Hematopoietic multipotent progenitor cell treated with erythropoietin and hydrocortisone succinate and interleukin-3 and kit ligand, for 8 days (in vitro differentiated cells): Measurements from ENCODE around the gene TXNDC17.

Source experiments
- DNase-seq: peaks from one replicate; pipeline ENCODE4 v3.0.0-alpha.2; 2015

The TXNDC17 gene

DNA sequence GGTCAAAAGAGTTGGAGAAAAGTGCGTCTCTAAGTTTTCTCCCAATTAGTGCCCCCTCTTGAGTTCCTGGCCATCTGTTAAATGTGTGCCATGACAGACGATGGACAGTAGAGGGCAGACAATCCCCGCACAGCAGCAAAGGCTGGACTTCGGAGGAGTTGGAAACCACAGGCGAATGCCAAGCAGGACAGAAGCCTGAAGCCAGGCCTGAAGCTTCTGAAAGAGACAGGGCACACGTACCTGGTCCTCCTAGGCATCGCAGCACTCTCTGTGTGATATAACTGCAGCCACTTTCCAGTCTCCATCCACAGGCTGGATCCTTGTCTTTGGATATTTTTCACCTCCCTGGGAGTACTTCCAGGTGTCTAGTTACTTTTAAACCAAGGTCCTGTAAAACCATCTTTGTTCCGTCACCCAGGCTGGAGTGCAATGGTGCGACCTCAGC, 25.2 kb downstream of the TXNDC17 start:
- DNase-seq = peak; percentile 75

DNA sequence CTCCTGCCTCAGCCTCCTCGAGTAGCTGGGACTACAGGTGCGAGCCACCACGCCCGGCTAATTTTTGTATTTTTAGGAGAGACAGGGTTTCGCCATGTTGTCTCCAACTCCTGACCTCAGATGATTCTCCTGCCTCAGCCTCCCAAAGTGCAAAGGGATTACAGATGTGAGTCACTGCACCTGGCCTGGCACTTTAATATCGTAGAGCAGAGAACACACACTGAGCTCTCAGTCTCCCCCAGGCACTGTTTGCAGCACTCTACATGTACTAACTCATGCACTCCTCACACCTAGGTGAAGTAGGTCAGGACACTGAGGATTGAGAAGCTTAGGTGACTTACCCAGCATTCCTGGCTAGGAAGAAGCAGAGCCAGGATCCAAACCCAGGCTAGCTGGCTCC, 25.7 kb downstream of the TXNDC17 start:
- no peak for DNase-seq

- DNase-seq = no peak
These were observed 26.7 kb downstream of the TXNDC17 start for GRCh38 chr17:6667516-6667915.

- DNase-seq = no peak
These were observed 27.4 kb downstream of the TXNDC17 start for GRCh38 chr17:6668219-6668618.

GRCh38 chr17:6668727-6669425, 28.0 kb downstream of the TXNDC17 start:
- no peak for DNase-seq

DNA sequence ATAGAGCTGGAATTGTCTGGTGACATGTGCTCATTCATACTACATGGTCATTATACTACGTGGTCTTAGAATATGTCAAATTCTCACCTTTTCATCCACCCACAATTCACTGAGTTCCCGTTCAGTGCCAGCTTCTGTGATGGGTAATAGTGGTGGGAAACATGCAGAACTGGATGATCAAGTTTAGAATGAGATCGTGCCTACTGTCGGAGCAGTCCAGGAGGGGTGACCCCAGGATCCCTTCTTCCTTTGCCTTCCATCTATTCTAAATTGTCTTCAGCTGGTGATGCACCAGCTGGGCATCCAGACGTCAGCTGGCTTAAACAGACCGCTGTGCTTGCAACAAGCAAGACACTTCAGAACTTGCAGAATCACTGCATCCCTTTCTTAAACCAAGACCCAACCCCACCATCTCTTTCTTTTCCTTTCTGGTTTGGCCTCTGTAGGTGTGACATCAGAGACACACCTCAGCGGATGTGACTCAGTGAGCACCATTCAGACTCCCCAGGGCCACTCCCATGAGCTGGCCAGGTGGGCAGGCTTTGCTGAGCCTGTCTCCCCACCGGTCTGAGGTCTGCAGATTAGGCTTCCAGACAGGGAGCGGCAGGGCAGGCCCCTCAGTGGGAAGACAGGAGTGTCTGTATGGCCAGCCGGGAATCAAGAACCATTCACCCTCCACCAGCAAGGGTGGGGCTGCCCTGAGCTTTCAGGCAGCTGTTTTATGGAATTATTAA, 28.8 kb downstream of the TXNDC17 start:
- no peak for DNase-seq

GRCh38 chr17:6670571-6670970, 29.7 kb downstream of the TXNDC17 start:
- DNase-seq = no peak

- DNase-seq = no peak
These were observed 30.1 kb downstream of the TXNDC17 start for GRCh38 chr17:6670999-6671398.

DNA sequence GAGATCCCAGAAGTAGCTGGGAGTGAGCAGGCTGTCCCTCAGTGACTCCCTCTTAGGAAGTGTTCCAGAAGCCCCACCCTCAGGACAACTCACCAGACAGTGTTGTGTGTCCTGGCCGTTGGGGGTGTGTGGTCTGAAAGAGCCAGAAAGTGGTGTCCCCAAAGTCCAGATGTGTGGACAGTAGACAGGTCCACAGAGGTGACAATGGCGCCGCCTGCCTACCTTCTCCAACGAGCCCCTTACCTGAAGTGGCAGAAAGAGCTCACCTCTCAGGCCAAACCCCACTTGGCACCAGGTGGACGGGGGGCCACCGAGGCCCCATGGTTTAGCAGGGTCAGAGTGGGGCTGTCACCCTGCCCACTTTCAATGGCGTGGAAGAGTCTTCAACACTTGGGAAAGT, 30.6 kb downstream of the TXNDC17 start:
- no peak for DNase-seq

DNA sequence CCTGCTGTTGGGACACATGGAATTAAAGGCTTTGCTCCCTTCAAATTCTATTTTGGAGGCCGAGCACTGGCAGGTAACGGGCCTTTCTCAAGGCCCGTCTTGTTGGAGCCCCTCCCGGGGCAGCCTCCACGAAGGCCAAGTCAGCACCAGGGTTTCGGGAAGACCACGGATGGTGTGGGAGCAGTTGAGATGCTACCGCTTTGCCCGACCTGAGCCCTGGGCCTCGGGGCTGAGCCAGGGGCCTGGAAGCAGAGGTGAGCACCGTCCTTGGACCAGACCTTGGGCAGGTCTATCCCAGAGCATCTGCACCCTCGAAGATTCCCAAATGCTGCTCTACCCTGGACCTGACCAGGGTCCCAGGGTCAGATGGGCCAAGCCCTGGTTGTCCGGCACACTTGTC, 33.7 kb downstream of the TXNDC17 start:
- DNase-seq = no peak

DNA sequence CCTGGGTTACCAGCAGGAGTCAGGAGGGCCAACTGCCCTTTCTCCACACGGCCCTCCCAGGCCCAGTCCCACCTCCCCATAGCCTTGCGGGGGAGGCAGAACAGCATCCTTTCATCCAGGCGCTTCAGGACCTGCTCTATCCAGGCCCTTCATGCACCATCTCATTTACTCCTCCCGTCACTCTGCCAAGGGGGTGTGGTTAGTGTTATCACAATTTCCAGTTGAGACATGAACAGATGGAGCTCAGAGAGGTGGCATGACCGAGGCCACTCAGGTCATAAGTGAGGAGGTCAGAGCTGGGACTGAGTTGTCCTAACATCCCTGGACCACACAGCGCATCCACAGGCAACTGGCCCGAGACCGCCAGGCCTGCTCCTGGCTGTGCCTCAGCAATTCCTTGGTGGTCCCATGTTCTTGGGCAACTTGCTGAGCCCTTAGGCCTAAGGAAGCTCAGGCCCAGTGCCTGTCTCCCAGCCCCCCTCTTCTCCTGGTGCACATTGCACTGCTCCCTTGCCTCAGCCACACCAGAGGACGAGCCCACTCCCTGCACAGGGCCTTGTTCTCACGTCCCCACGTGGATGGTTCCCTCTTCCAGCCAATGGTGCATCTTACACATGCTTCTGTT, 34.5 kb downstream of the TXNDC17 start:
- DNase-seq = peak; percentile 89

DNA sequence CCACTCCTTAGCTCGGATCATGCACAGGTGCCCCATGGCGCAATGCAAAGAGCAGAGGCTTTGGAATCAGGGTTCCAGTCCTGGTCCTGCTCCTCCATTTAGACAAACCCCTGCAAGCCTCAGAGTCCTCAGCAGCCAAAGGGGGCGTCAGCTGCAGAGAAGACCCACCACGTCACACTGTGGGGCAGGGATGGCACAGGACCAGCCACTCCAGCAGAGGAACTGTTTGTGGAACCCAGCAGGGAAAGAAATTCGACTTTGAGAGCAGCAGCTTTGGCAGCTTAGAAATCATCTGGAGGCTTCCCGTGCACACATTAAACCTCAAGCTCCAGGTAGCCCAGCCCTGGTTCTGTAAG, 35.9 kb downstream of the TXNDC17 start:
- DNase-seq = no peak

DNA sequence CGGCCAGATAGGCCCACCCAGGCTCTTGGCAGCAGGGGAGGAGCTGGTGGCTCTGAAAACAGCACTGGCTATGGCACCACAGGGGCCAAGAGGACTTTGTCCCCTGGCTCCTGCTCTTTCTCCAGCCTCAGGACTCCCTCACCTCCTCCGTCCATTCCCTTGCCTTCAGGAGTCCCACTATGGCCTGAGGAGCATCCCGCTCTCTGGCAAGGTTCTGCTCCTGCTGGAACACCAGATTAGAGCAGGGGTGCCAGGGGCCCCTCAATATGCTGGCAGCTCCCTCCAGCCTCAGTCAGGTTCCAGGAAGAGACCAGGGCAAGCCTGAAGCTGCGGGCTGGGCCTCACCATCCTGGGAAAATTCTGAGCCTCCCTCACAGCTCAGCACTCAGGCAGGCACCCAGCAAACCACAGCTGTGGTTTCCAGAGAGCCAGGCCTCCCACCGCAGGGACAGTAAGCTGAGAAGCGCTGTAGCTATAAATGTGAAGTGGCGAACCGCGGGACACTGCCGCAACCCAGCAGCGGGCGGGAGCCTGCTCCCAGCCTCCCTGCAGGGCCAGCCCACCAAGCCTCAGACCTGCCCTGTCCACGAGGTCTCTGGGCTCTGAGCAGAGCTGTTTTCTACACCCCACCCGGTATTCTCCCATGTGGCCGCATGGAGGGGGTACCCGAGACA, 36.4 kb downstream of the TXNDC17 start:
- DNase-seq = no peak

GRCh38 chr17:6677946-6678345, 37.1 kb downstream of the TXNDC17 start:
- DNase-seq = no peak

- no peak for DNase-seq
These were observed 38.4 kb downstream of the TXNDC17 start for GRCh38 chr17:6679241-6679640.

- DNase-seq = no peak
These were observed 40.3 kb downstream of the TXNDC17 start for GRCh38 chr17:6681176-6681575.

GRCh38 chr17:6681671-6682070, 40.8 kb downstream of the TXNDC17 start:
- no peak for DNase-seq

GRCh38 chr17:6682339-6682738, 41.5 kb downstream of the TXNDC17 start:
- no peak for DNase-seq

DNA sequence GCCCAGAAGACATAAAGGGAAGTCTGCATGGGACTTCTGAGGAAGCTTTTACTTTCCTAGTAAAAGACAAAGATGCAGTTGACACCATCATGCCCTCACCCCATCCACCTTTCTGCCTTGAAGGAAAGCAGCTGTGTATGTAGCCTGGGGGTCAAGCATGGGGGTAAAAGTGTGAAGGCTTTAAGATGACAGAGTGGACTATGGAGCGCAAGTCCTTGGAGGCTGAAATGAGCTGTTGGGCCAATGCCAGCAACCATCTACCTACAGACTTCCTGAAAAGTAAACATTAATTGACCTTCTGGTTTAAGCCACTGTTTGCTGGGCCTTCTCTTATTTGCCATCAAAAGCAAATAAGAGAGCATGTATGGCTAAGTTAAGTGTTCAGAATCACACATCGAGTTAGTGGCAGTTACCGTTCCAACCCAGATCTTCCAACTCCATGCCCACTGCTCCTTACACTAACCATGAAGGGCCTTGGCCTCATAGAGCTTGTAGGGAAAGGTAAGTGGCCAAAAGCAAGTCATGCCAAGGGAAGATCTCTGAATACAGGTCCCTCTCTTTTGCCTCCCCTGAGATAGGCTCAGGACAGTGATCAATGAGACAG, 42.3 kb downstream of the TXNDC17 start:
- no peak for DNase-seq

DNA sequence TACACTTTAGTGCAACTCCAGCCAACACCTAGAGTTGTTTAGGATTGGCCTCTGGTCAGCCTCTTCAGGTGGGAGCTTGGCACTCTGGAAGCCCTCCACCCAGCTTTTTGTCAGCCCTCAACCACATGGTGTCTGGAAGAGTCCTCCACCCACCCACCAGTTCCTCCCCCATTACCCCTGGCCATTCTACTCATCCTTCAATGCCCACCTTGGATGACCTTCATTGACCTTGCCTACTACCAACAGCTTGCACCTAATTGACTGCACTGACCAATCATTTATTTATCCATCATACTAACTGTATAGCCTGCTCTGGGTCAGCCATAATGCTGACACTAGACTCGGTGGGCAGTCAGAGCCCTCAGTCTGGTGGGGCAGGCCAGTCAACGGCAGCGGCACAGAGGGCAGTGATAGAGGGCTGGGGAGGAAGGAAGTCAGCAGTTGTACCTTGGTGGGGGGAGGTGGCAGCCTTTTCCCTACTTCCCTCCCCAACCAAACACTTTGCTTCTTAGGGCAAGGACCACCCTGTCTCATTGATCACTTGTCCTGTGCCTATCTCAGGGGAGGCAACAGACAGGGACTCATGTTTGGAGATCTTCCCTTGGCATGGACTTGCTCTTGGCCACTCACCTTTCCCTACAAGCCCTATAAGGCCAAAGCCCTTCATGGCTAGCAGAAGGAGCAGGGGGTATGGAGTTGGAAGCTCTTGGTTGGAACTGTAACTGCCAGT, 43.0 kb downstream of the TXNDC17 start:
- DNase-seq = no peak

DNA sequence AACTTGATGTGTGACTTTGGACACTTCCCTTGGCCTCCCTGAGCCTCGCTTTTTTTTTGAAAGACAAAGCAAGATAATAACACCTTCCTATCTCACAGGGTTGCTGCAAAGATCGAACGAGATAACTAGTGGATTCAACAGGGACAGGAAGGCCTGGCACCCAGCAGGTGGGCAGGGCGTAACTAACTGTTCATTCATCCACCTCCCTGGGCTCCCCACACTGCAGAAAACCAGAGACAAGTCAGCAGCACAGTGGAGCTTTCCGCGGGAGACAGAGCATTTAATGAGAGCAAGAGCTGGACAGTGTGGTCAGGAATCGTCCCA, 43.6 kb downstream of the TXNDC17 start:
- DNase-seq = no peak

GRCh38 chr17:6684881-6685767, 44.3 kb downstream of the TXNDC17 start:
- no peak for DNase-seq
